T-helper 1 cell treated with Interleukin-12 subunit alpha and Interleukin-12 subunit beta and Interleukin-4 antibody, amounts not matched to agents 30 ng/mL and 1 ng/mL, for 36 hours (primary cell): ENCODE results near the gene LRRC46. TPM values are rescaled to one million over a fixed set of nuclear protein-coding genes. Genes with fewer than 3 reads are reported as not detected.

Experiments
- intact Hi-C: fragments of 100-400 bp; cut with micrococcal nuclease; formaldehyde crosslinking; loops from one replicate; pipeline ENCODE4 v1.15.1; 2024
- total RNA-seq: library from RNA; stranded (reverse); gene quantifications from 2 replicates; pipeline ENCODE4 v1.2.3, GENCODE V29; 2022

Gene LRRC46
- total RNA-seq, 1 donor from 2014 or later, result 0.81 TPM

DNA sequence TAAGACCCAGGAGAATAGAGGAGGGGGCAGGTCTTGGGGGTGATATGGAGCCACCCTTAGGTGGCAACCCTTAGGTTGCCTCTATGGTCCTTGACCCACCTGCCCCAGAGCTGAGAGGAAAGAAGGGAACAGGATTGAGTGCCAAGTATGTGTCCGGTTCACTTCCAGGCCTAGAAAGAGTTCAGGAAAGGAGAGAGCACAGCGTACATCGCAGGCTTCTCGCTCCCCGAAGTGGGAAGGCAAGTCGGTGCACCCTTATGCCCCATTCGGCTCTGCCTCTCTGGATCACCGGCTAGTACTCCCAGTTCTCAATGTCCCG is 18.9 kb downstream of the LRRC46 start:
- intact Hi-C loops, result no loop called here

DNA sequence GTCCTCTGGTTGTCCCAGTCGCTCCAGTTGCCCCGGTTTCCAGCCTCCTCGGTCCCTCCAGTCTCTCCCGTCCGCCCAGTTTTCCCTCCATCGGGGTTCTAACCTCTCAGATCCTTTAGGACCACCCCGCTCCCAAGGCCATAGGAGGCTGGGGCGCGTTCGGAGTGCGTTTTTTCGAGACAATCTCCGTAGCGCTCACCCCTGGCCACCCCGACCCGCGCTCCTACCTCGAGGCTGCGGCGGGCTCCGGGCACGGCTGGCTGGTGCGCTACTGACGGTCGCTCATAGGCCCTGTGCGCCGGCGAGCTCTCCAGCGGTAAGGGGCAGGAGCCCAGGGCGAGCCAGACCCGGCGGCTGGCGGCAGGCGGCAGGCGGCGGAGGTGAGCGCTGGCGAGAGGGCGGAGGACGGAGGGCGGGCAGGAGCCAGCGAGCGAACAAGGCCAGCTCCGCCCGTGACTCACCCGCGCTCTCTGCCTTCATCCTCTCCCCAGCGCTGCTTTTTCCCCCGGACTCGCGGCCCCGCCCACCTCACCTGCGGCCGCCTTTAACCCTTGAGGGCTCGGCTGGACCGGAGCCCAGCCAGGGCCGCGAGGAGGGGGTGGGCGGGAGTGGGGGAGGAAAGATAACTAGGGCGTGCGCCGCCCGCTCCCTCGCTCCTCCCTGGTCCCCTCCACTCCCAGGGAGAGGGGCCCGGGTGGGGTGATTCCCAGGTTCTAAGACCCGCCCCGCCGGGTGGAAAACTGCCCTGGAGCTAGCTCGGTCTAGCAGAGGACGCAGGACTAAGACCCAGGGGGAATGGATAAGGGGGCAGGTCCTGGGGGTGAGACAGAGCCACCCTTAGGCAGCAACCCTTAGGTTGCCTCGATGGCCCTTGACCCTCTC is 19.5 kb downstream of the LRRC46 start, which contains the start of gene SP6:
SP6 (minus strand) TSS at position 472 of the 882 bp plus-strand sequence. CDS start 2,734 bp downstream, outside the sequence.
- intact Hi-C loops, result no loop called here

DNA sequence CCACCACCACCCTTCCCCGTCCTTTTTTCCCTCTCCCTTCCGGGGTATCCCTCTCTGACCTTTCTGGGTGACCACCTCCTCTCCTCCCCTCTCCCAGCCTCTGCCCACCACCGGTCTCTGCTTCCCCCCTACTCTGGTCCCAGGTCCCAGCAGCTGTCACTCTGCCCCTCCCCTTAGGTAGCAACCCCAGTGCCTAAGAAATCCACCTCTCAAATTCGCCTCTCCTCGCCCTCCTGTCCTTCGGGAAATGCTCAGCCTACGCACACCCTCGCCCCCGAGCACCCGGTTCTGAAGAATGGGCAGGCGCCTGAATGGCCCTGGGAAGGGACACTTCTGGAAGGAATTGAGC is 20.3 kb downstream of the LRRC46 start:
- intact Hi-C loops, result loop anchor here (1.0 kb wide), 1 partner anchor 7 kb away; no protein-coding TSS in a partner anchor

DNA sequence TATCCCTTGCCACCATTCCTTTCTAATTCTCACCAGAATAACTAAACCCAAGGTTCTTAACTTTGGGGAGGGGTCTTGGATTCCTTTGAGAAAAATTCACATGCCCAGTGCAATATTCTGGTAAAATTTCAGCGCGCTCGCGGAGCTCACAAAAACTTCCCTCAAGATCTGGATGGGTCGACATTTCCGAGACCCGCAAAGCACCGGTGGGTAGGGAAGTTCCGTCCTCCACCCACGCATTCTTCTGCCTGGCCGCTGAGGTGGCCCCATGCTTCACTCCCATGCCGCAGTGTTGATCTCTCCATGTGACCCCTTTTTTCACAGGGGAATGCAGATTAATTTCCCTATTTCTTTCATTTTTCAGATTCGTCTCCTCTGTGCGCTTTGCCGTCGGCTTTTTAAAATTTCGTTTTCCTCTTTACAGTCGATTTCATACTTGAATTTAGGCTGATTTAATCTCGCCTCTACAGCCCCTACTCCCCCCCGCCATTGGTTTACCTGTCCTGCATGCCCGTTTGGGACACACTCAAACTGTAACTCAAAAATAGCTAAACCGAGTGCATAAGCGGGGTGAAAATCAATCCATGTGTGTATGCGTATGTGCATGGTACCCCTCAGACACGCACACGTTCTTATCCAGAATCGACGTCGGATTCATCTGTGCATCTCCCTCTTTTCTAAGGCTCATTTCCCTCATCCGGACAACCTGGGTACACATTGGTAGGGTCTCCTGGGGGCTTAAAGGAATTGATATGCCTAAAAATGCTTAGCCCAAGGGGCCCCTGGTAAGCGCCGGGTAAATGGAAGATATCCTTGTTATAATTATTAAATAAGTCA is 20.9 kb downstream of the LRRC46 start:
- intact Hi-C loops, result loop anchor here (1.0 kb wide), 1 partner anchor 8 kb away; no protein-coding TSS in a partner anchor

DNA sequence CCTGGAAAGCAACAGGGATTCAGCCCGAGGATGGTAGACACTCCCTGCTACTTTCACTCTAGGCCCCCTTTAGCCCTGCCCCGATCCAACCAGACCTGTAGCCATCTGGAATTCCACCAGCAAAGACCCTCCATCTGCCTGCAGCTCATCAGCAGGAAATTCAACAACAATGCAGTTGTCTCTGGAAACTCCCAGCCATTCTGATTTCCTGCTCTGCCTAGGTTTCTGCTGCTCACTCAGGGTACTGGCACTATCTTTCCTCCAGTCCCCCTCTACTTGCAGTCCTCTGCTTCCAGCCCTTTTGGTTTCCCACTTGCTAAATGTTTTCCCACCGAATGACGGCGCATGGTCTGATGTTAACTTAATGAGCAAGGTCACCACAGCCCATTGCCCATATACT is 22.1 kb downstream of the LRRC46 start:
- intact Hi-C loops, result no loop called here

DNA sequence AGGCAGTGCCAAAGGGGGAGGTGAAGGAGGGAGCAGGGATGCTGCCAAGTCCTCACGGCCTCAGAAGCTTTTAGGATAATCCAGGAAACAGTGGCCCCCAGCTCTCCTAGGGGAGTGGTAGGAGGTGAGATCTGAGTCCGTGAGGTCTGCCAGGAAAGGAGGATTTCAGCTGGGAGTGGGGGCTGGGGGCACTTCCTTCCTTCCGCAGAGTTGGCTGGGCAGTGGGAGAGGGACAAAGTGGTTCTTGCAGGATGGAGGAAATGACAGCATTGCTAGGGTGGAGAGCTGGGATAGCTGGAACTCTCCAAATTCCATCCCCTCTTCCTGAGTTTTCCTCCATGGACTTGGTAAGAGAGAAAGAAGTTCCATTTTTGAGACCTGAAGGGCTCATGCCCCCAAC is 24.3 kb downstream of the LRRC46 start:
- intact Hi-C loops, result no loop called here

DNA sequence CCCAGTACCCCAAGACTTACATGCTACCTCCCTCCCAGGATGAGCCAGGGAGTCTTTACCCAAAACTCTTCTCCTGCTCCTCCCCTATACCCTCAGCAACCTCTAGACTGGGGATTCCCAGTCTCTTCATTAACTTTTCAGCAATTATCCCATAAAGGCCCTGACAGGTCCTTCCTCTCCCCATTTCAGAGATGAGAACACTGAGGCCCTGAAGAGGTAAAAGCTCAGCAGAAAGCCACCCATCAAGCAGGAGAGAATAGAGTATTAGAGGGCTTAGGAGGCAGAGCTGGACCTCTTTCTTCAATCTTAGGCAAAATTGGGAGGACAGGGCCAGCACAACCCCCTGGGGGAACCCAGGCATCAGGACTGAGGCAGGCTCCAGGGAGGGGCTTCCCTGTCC is 25.4 kb downstream of the LRRC46 start:
- intact Hi-C loops, result no loop called here

DNA sequence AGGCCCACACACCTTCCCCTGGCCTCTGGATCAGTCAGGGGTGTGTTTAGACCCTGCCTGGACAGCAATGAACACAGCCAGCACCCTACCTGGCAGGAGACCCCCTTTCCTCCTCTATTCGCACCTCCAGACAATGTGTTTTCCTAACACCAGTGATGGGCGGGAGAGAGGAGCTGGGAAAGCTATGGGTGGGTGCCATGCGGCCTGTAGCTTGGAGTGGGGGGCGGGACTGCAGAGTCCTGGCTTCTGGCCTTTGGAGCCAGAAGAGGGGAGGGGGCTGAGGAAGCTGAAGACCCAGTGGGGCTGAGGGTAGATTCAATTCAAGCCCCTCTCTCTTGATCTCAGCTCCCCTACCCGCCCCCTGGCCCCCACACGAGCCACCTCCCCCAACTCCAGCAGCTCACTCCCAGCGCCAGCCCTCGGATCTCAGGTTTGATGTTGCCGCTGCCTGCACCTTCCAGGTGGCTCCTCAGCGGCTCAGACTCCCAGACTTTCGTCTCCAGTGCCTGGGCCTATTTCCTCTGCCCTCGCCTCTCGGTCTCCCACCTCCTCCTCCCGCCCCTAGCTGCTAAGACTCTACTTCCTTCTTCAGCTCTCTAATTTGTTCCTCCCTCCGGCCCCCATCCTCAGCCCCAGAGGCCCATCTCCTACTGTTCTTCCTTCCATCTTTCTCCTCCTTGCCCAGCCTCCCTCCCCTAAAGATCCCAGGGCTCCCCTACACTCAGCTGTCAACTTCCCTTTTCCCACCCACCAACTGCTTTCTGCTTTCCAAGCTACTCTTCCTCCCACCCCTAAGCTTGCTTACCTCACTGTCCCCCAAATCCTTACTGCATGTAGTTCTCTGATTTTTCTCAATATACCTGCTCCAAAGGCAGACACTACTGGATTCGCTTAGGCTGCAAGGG is 26.3 kb downstream of the LRRC46 start:
- intact Hi-C loops, result no loop called here

DNA sequence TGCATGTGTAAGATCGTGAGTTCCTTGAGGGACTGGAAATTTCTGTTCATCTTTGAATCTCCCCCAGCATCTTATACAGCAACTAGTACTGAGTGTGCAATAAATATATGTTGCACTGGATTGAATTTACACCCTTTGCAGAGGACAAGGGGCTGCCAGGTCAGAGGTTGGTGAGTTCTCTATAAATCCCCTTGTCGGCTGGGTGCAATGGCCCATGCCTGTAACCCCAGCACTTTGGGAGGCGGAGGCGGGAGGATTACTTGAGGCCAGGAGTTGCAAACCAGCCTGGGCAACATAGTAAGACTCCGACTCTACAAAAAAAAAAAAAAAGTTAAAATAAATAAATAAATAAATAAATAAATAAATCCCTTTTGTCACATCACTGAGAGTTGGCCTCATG is 28.9 kb downstream of the LRRC46 start:
- intact Hi-C loops, result no loop called here

DNA sequence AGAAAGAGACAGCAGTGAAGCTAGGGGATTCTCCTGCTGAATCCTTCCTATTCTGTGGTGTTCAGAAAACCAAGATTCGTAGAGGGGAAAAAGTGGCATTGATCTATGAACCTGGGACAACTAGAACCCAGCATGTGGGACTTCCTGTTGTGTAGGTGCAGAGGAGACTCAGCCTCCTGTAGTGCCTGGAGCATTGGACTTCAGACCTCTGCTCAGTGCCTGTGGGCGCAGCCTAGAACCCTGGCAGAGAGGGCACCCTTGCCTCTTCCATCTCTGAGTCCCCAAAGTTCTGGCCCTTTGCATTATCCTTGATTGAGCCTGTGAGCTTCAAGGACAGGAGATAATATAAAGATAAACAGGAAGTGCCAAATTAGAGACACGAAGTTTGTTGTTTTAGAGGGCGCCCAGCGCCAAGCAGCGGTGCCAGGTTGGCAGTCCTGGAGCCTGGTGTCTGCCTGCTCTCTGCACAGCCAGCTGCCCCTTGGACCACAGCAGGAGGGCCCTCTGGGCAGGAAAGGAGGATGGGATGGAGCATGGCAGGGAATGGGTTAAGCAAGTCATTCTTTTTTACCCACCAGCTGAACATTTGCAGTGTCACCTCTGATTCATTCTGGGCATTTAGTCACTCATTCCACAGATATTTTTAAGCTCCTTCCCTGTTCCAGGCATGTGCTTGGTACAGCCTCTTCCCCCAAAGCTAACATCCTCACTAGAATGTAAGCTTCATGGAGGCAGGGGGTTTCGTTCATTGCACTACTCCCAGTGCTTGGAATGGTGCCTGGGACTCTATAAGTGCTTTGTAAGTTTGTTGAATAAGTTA is 31.4 kb downstream of the LRRC46 start:
- intact Hi-C loops, result no loop called here

DNA sequence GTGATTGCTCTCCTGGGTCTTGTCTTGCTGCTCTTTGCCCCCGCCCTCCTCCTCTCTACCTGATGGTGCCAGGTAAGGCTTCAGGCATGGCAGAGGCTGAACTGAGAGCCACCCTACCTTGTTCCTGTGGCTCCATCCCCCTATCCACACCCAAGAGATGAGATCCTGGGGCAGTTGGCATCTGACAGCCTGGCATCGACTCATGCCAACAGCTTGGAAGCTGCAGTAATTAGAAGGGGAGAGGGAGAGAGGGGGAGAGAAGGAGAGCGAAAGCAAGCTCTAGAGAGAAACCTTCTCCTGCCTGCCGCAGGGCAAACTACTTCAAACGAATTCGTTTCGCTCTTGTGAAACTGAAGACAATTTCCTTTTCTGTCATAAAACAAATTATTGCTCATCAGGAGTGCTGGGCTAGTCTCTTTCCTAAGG is 33.3 kb downstream of the LRRC46 start:
- intact Hi-C loops, result no loop called here

DNA sequence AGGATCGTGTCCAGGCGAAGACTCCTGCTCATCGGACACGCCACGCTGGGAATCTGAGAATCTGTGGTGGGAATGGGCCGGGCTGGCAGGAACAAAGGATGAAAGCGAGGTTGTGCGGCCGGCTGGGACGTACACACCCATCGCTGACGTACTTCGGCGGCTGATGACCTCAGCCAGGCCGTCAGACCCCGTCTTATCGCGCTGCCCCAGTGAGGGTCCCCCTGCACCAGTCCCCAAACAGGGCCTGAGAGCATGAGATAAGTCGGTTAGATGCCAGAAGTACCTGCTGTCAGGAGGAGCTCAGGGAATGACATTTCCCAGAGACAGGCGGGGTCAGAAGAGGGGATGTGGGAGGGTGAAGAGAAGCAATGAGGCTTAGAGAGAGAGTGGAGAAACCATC is 35.5 kb downstream of the LRRC46 start:
- intact Hi-C loops, result no loop called here

DNA sequence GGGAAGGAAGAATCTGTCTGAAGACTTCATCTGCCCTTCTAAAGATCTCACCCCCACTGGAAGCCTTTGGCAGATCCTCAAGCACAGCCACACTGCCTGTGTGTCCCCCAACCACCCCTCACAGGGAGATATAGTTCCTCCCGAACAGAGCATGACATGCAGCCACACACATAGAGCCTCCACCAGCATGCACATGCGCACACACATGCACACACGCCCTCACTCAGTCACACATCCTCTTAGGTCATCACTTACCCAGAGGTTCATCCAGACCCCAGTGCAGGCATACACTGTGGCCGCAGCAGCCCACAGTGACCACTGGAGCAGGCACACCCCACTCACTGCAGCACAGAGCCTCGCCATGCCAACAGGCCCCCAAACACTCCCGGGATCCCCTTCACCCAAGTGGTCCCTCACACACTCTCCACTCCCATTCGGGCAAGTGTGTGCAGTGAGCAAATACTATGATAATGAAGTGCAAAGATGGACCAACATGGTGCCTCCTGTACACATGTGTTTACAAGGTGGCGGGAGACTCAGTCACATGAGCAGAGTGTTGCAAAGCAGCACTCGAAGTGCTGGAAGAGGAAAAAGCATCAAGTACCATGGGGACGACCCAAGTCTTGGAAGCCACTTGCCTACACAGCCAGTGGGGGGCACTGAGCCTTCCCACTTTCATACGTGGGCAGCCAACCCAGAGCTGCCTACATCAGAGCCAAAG is 36.5 kb downstream of the LRRC46 start:
- intact Hi-C loops, result no loop called here

DNA sequence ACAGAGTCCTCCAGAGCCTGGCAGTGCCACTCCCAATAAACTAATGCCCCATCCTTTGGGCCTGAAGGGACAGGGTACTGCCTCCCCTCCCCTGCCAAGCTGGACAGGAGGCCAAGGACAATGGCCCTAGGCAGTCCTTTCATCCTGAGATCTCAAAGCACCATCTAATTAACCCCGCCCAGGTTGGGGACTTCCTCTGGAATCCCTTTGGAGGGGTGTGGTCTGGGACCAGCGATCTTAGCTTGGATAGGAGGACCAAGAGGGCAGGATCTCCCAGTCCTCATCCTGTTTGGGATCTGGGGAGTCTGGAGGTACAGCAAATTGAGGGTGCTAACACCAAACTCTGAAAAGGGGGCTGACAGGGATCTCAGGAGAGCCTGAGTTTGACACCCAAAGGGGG is 37.6 kb downstream of the LRRC46 start:
- intact Hi-C loops, result no loop called here

DNA sequence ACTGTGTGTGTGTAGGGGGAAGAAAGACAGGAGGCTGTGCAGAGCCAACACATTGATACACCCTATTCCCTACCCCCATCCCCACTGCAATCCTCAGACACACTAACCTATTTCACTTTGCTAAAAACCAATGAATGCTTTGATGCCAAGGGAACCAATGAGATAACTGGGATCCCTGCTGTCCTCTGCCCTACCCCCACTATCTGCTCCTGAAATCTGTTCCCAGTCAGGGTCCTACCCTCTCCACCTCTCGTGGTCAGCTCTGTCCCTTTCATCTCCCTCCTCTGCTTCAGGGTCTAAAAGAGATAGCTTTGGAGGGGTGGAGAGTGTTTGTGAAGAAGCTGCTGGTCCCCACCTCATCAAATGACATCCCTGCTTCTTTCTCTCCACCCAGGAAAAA is 38.6 kb downstream of the LRRC46 start:
- intact Hi-C loops, result no loop called here

DNA sequence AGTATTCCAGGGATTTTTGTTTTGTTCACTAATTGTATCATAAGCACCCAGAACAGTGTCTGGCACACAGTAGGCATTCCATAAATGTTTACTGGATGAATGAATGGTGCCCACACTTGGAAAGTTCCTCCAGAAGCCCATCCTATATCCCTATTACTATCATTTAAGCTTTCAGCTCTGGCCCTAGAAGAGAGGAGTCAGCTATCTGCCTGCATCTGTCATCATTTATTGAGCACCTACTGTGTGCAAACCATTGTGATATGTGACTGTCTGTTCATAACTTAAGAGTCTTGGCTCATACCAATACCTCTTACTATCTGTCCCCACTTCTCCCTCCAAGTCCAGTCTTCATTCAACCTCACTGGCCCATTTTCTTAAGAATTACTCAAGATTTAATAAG is 39.6 kb downstream of the LRRC46 start:
- intact Hi-C loops, result no loop called here

DNA sequence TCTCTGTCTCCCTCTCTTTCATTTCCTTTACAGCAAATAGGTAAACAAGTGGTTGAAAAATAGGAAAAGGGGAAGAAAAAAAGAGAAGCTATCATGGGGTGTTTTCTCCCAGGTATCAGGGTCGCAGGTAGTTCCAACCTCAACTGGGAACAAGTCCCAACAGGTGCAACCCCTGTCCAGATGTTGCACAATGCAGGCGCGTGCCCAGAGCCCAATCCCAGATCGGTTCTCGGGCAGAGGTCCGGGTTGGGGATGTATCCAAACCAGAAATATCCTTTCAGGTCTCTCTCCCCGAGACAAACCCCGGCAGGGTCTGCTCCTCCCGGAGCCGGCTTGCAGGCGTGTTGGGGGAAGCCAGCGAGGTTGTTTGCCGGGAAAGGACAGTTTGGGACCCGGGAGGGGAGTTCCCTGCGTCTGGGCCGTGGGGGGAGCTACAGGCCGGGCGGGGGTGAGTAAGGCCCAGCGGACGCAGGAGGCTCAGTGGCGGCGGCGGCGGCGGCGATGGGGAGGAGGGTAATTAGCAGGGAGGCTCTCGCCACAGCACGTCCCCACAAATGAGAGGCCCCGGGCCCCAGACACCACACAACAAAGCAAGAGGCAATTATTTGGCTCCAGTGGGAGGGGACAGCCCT is 40.7 kb downstream of the LRRC46 start:
- intact Hi-C loops, result no loop called here

DNA sequence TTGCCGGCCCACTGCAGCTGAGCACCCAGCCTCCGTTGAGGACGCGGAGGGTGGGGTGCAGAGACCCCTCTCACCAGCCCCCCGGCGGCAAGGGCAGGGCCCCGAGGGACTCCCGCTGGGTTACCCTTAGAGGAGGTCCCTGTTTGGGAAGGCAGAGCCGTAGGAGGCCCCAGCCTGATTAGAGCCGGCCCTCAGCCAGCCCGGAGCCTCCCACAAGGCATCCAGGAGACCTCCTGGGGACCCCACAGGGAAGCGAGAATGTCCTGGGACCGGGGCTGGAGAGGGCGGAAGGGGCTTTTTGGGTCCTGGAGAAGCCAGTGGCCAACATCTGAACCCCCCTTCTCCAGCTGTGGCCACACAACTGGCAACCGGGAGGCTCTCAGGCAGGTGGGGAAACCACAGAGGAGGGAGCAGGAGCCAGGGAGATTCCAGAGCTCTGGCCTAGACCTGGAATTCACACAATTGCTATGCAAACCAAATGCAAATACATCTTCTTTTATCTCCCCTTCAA is 41.2 kb downstream of the LRRC46 start:
- intact Hi-C loops, result no loop called here
